GM23338 (cell line): ENCODE results near the gene SBF2. TPM values are rescaled to one million over a fixed set of nuclear protein-coding genes. Genes with fewer than 3 reads are reported as not detected.

ENCODE experiments used
- ATAC-seq: fragments of 200-7000 bp; cut with Tn5 transposase; 3 replicates; pipeline ENCODE4 v1.9.1; 2020
- DNase-seq: peaks from one replicate; pipeline ENCODE4 v3.0.0-alpha.2; 2015; ENCODE audit warnings: low spot score
- H2AFZ ChIP-seq: fragments of 200-600 bp; sonication (generic); 2 replicates; pipeline ENCODE4 v1.8.0; 2016; ENCODE audit warnings: antibody characterized with exemption, mild to moderate bottlenecking, moderate library complexity
- H3F3A ChIP-seq: fragments of 200-600 bp; sonication (generic); replicated peaks from 2 replicates; pipeline ENCODE4 v1.8.0; 2017; ENCODE audit warnings: antibody characterized with exemption, mixed run types, low read depth
- H3K27ac ChIP-seq: fragments of 200-600 bp; sonication (generic); 2 replicates; pipeline ENCODE4 v1.6.1; 2016; ENCODE audit warnings: low read depth
- H3K27me3 ChIP-seq: fragments of 200-600 bp; sonication (generic); 2 replicates; pipeline ENCODE4 v1.8.0; 2016; ENCODE audit warnings: mild to moderate bottlenecking, mixed run types, moderate library complexity; ENCODE audit not compliant: insufficient read depth
- H3K36me3 ChIP-seq: fragments of 200-600 bp; sonication (generic); 2 replicates; pipeline ENCODE4 v1.8.0; 2016; ENCODE audit warnings: mild to moderate bottlenecking; ENCODE audit not compliant: insufficient read depth
- H3K4me1 ChIP-seq: fragments of 200-600 bp; sonication (generic); 2 replicates; pipeline ENCODE4 v1.8.0; 2016; ENCODE audit warnings: mild to moderate bottlenecking, moderate library complexity; ENCODE audit not compliant: insufficient read depth
- H3K4me2 ChIP-seq: fragments of 200-600 bp; sonication (generic); 2 replicates; pipeline ENCODE4 v1.7.1; 2017; ENCODE audit warnings: mixed run types
- H3K4me3 ChIP-seq: fragments of 200-600 bp; sonication (generic); 2 replicates; pipeline ENCODE4 v1.6.1; 2016; ENCODE audit warnings: mixed run types
- H3K79me2 ChIP-seq: fragments of 200-600 bp; sonication (generic); replicated peaks from 2 replicates; pipeline ENCODE4 v1.8.0; 2017; ENCODE audit warnings: mild to moderate bottlenecking; ENCODE audit not compliant: insufficient read depth
- H3K9me2 ChIP-seq: fragments of 200-600 bp; sonication (generic); 2 replicates; pipeline ENCODE4 v1.8.0; 2017; ENCODE audit not compliant: insufficient read depth
- H4K20me1 ChIP-seq: fragments of 200-600 bp; sonication (generic); replicated peaks from 2 replicates; pipeline ENCODE4 v1.8.0; 2017; ENCODE audit warnings: mild to moderate bottlenecking; ENCODE audit not compliant: insufficient read depth
- H3K27ac Mint-ChIP-seq: 2 replicates; pipeline ENCODE4 v1.8.0; 2020; ENCODE audit warnings: inconsistent platforms, mild to moderate bottlenecking, moderate library complexity, mixed read lengths
- H3K27me3 Mint-ChIP-seq: 3 replicates; pipeline ENCODE4 v1.8.0; 2022; ENCODE audit warnings: low read depth, mild to moderate bottlenecking, moderate library complexity, mixed read lengths, inconsistent platforms; ENCODE audit not compliant: insufficient read depth, poor library complexity
- H3K36me3 Mint-ChIP-seq: 3 replicates; pipeline ENCODE4 v1.8.0; 2021; ENCODE audit warnings: low read depth, mild to moderate bottlenecking, inconsistent platforms, moderate library complexity, mixed read lengths
- H3K4me1 Mint-ChIP-seq: 3 replicates; pipeline ENCODE4 v1.8.0; 2020; ENCODE audit warnings: mild to moderate bottlenecking, inconsistent platforms, mixed read lengths
- H3K4me3 Mint-ChIP-seq: 3 replicates; pipeline ENCODE4 v1.8.0; 2021; ENCODE audit warnings: moderate library complexity, mild to moderate bottlenecking, inconsistent platforms, mixed read lengths
- H3K9me3 Mint-ChIP-seq: 3 replicates; pipeline ENCODE4 v1.8.0; 2020; ENCODE audit warnings: moderate library complexity, mild to moderate bottlenecking, inconsistent platforms, mixed read lengths
- EZH2 ChIP-seq: fragments of 200-600 bp; sonication (generic); IDR thresholded peaks from one replicate; pipeline ENCODE4 v1.8.0; 2017; ENCODE audit warnings: antibody characterized with exemption, mild to moderate bottlenecking, low read depth; ENCODE audit not compliant: unreplicated experiment
- JUNB ChIP-seq: IDR thresholded peaks from one replicate; pipeline ENCODE4 v1.6.1; 2016; ENCODE audit warnings: antibody characterized with exemption; ENCODE audit not compliant: unreplicated experiment
- NANOG ChIP-seq: IDR thresholded peaks from 2 replicates; pipeline ENCODE4 v1.6.1; 2016; ENCODE audit warnings: antibody characterized with exemption, borderline replicate concordance
- ZNF462 ChIP-seq: fragments of 250-450 bp; sonication (Bioruptor Pico); IDR thresholded peaks from 2 replicates; pipeline ENCODE4 v1.5.0; 2020; ENCODE audit warnings: mild to moderate bottlenecking, moderate library complexity
- polyA plus RNA-seq: library from polyadenylated mRNA; unstranded; fragments of >200 nt; fragmentation: Nextera tagmentation; extraction: Ambion mirVana; gene quantifications from 2 replicates; pipeline ENCODE4 v1.2.1, GENCODE V29; 2016
- total RNA-seq: library from RNA; depleted of rRNA; stranded (reverse); fragments of >200 nt; shearing (Covaris generic); gene quantifications from 2 replicates; pipeline ENCODE4 v1.2.3, GENCODE V29; 2014
- TF ChIP-seq, protein P1 (sequence below): IDR thresholded peaks from 2 replicates; pipeline ENCODE4 v1.6.1; 2016; ENCODE audit warnings: antibody characterized with exemption

SBF2 gene
- total and polyA plus RNA-seq, 2 experiments from 2014 or later, result 25.6 to 53.5 TPM

GRCh38 chr11:9755561-9756185 is 538.3 kb downstream of the SBF2 start:
- Histone ChIP-seq H3K4me2 (no peak overlapping the region), H3F3A (0 out of 2 replicates have a peak, but pooled peaks cover 12% of the 10 kb centered on the region), H3K79me2 (no peaks in the 10 kb centered on the region), H3K27me3 (no peaks in the 10 kb centered on the region), H3K27ac (0 out of 2 replicates have a peak overlapping the region, but pooled peaks have one; percentile 19), H3K36me3 (no peaks in the 10 kb centered on the region), H4K20me1 (no peaks in the 10 kb centered on the region), H3K9me2 (no peaks in the 10 kb centered on the region), H3K4me3 (no peak overlapping the region), H3K4me1 (peaks cover 35% of the 10 kb centered on the region), H2AFZ (no peak overlapping the region)
- H3K27me3 Mint-ChIP-seq, result peaks cover 6% of the 10 kb centered on the region
- ATAC-seq (no peak), DNase-seq (no peak)
- H3K9me3 Mint-ChIP-seq, result no peaks in the 10 kb centered on the region
- peaks cover 4% of the 10 kb centered on the region for H3K36me3 Mint-ChIP-seq
- H3K27ac Mint-ChIP-seq, result no peak overlapping the region; the same call in 1 of the 2 replicates
- TF ChIP-seq ZNF462 (CRISPR knock-in tag), result no peak
- TF ChIP-seq JUNB, result no peak
- no peak for TF ChIP-seq NANOG
- TF ChIP-seq, protein P1, sequence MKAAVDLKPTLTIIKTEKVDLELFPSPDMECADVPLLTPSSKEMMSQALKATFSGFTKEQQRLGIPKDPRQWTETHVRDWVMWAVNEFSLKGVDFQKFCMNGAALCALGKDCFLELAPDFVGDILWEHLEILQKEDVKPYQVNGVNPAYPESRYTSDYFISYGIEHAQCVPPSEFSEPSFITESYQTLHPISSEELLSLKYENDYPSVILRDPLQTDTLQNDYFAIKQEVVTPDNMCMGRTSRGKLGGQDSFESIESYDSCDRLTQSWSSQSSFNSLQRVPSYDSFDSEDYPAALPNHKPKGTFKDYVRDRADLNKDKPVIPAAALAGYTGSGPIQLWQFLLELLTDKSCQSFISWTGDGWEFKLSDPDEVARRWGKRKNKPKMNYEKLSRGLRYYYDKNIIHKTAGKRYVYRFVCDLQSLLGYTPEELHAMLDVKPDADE, result no peak
- TF ChIP-seq EZH2, result no peak
- H3K4me3 Mint-ChIP-seq, result no peak overlapping the region
- H3K4me1 Mint-ChIP-seq, result peaks cover 36% of the 10 kb centered on the region
